ENCODE data around the gene NAPSA.

- TF ChIP-seq CTCF (optimal IDR thresholded peaks at IDR 0.05 in 1 of 3, IDR thresholded peaks at IDR 0.05 in 1 of 3, conservative IDR thresholded peaks at IDR 0.05 in 1 of 3; ENCODE audit: extremely low read depth in 1 of 3, insufficient read depth in 2 of 3, low read length in 3 of 3), result no peak
- no peak for TF ChIP-seq EZH2 (IDR thresholded peaks at IDR 0.05; ENCODE audit: low read length)
Measured at GRCh38 chr19:50358483-50359327, 6.7 kb downstream of the NAPSA start.
